ENCODE measurements around the gene DHRS2. TPM values are rescaled to one million over a fixed set of nuclear protein-coding genes. Genes with fewer than 3 reads are reported as not detected.

Gene DHRS2
- total and polyA plus RNA-seq, 2 of the 13 experiments (the other 11 are each of a cell fraction or from before 2014, with no cell fraction given) = 1,621 to 3,021 TPM

GRCh38 chr14:23609411-23610089 lies 26.6 kb upstream of the DHRS2 start (continued):
- TF ChIP-seq ZNF776 (CRISPR knock-in tag; IDR thresholded peaks at IDR 0.05) (peak; percentile 76; the same call in 1 of the 2 replicates), ZNF784 (CRISPR knock-in tag; IDR thresholded peaks at IDR 0.05; ENCODE audit: borderline replicate concordance) (peak; percentile 89), ZMAT3 (CRISPR knock-in tag; conservative IDR thresholded peaks at IDR 0.05) (peak; percentile 81; the same call in 1 of the 2 replicates), RERE (CRISPR knock-in tag; IDR thresholded peaks at IDR 0.05; ENCODE audit: low read depth) (peak; percentile 72), ZNF710 (CRISPR knock-in tag; IDR thresholded peaks at IDR 0.05; ENCODE audit: borderline replicate concordance) (peak; percentile 81), UBTF (CRISPR knock-in tag; IDR thresholded peaks at IDR 0.05) (0 out of 2 replicates have a peak, but pooled peaks have one; percentile 18), POLR2AphosphoS5 (IDR thresholded peaks at IDR 0.05; ENCODE audit: low read depth, low read length) (peak; percentile 47; the same call in 1 of the 2 replicates), ZNF407 (CRISPR knock-in tag; IDR thresholded peaks at IDR 0.05; ENCODE audit: not compliant biosample characterization) (peak; percentile 75)

All from HepG2 (cell line).